GM10248 (cell line): ENCODE results near the gene CDRT4.

Experiments used
- CTCF ChIA-PET: fragments of 300-600 bp; sonication (Branson Sonifier 250); formaldehyde crosslinking; extraction: SDS; loops from one replicate; lab custom pipeline; 2021; ENCODE audit warnings: antibody characterized with exemption; lab: Yijun Ruan, JAX
- POLR2A ChIA-PET: fragments of 350-650 bp; sonication (Branson Sonifier 250); formaldehyde crosslinking; extraction: SDS; loops from one replicate; lab custom pipeline; 2020; ENCODE audit warnings: antibody characterized with exemption; lab: Yijun Ruan, JAX
- DNase-seq: peaks from one replicate; pipeline ENCODE4 v3.0.0; 2012; ENCODE audit errors: extremely low spot score
- CTCF ChIP-seq: IDR thresholded peaks from 2 replicates; pipeline ENCODE4 v1.5.1; 2012; ENCODE audit warnings: mild to moderate bottlenecking, low read depth; ENCODE audit errors: extremely low read depth, missing control alignments, control extremely low read depth

The CDRT4 gene

GRCh38 chr17:15438491-15439105 is 28.8 kb downstream of the CDRT4 start:
- no peak for DNase-seq
- ChIA-PET CTCF (interaction anchor here (0.9 kb wide), 1 partner anchor 42 kb away, joined by 3 read pairs; no protein-coding TSS in a partner anchor), POLR2A (no interaction called here)
- TF ChIP-seq CTCF = no peak

GRCh38 chr17:15437303-15437635 is 30.2 kb downstream of the CDRT4 start:
- POLR2A ChIA-PET = no interaction called here
- no peak for TF ChIP-seq CTCF
- DNase-seq = no peak
- CTCF ChIA-PET = no interaction called here

- CTCF ChIA-PET = no interaction called here
- TF ChIP-seq CTCF = no peak
- no peak for DNase-seq
- POLR2A ChIA-PET = no interaction called here
Observed at GRCh38 chr17:15436473-15437302, 30.7 kb downstream of the CDRT4 start.

- CTCF ChIA-PET = no interaction called here
- no peak for DNase-seq
- POLR2A ChIA-PET = no interaction called here
- TF ChIP-seq CTCF = no peak
Observed at GRCh38 chr17:15434956-15435355, 32.5 kb downstream of the CDRT4 start.

- TF ChIP-seq CTCF = no peak
- ChIA-PET CTCF (no interaction called here), POLR2A (no interaction called here)
- no peak for DNase-seq
Observed at GRCh38 chr17:15432807-15433611, 34.4 kb downstream of the CDRT4 start.

GRCh38 chr17:15431766-15432165 is 35.7 kb downstream of the CDRT4 start:
- DNase-seq = no peak
- POLR2A ChIA-PET = no interaction called here
- CTCF ChIA-PET = no interaction called here
- no peak for TF ChIP-seq CTCF
